ENCODE data around the gene ARHGEF25.
"Not testable (repeated sequence)": the region's sequence is repeated elsewhere in the genome, so short reads cannot be mapped to it uniquely, and the experiment has no call there.

The ARHGEF25 gene

GRCh38 chr12:57638096-57638495 is 26.9 kb downstream of the ARHGEF25 start:
- DNase-seq: no peak

DNA sequence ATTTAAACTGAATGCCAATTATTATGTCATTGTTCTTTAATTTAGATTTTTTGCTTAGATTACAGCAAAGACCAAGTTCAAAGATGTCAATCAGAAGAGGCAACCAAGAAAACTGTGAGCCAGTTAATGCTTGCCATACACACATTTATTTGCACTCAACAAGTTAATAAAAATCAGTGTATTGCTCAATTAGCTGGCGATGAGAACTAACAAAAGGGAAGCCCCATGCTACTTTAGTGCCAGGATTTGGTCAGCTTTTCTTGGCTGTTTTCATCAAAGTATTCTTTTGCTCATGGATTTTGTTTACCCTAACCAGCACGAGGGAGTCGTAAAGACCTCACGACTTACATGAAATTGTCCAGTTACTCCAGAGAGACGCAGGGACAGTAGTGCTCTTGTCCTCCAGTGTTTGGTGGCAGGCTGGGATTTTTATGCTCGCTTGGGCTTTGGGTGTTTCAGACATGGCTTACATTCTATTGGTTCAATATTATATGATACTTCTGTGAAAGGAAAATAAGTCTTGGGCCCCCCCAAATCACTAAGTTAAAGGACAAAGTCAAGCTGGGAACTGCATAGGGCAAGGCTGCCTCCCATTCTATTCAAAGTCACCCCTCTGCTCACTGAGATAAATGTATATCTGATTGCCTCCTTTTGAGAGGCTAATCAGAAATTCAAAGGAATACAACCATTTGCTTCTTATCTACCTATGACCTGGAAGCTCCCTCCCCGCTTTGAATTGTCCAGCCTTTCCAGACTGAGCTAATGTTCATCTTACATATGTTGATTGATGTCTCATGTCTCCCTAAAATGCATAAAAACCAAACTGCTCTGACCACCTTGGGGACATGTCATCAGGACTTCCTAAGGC is 29.2 kb downstream of the ARHGEF25 start:
- DNase-seq: no peak

- no peak for DNase-seq
Measured at GRCh38 chr12:57641699-57642442, 30.6 kb downstream of the ARHGEF25 start.

GRCh38 chr12:57645990-57646658 is 34.9 kb downstream of the ARHGEF25 start:
- DNase-seq: not testable (repeated sequence)

- not testable (repeated sequence) for DNase-seq
Measured at GRCh38 chr12:57646659-57647049, 35.4 kb downstream of the ARHGEF25 start.

DNA sequence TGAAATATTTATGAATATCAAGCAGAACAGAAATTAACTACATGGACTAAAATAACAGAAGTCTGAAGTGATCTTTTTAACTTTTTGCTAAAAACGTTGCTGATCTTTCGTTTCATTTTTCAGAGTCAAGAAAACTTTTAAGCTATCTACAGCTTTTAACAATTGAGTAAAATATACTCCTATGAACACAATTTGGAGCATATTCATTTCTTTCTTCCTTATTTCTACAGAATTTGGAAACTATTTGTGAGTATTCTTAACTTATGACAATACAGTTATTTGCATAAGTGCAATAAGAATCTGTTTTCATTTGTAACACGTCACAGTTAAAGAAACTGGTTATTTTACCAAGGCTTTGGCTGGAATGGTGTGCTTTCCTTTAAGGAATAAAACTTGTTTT is 42.8 kb downstream of the ARHGEF25 start:
- no peak for DNase-seq

DNA sequence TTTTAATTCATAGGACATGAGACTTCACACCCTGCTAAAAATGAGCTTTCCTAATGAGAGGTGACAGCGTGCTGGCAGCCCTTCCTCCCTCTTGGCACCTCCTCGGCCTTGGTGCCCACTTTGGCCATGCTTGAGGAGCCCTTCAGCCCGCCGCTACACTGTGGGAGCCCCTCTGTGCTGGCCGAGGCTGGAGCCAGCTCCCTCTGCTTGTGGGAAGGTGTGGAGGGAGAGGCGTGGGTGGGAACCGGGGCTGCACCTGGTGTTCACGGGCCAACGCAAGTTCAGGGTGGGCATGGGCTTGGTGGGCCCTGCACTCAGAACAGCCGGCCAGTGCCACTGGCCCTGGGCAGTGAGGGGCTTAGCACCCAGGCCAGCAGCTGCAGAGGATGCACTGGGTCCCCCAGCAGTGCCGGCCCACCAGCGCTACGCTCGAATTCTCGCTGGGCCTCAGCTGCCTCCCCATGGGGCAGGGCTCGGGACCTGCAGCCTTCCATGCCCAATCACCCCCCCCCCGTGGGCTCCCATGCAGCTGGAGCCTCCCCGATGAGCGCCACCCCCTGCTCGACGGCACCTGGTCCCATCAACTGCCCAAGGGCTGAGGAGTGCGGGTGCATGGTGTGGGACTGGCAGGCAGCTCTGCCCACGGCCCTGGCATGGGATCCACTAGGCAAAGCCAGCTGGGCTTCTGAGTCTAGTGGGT is 44.5 kb downstream of the ARHGEF25 start:
- DNase-seq: no peak

DNA sequence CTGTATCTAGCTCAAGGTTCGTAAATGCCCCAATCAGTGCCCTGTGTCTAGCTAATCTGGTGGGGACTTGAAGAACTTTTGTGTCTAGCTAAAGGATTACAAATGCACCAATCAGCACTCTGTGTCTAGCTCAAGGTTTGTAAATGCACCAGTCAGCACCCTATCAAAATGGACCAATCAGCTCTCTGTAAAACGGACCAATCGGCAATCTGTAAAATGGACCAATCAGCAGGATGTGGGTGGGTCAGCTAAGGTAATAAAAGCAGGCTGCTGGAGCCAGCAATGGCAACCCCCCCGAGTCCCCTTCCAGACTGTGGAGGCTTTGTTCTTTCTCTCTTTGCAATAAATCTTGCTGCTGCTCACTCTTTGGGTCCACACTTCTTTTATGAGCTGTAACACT is 45.2 kb downstream of the ARHGEF25 start:
- not testable (repeated sequence) for DNase-seq

DNA sequence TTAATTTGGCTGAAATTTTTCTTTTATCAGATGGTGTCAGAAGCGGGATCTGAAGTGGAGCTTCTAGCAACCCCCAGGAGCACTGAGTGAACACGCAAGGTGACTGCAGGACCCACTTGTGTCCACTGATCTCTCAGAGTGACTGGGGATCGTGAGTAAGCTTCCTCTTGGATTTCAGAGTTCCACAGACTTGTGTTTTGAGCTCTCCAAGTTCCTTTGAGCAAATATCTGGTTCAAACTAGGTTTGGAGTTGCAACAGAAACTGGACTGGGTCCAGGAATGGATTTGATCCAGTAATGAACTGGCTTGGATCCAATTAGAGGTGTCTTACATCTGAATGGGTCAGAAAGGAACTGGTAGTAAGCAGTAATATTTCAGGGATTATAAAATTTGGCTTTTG is 46.5 kb downstream of the ARHGEF25 start:
- DNase-seq: no peak

DNA sequence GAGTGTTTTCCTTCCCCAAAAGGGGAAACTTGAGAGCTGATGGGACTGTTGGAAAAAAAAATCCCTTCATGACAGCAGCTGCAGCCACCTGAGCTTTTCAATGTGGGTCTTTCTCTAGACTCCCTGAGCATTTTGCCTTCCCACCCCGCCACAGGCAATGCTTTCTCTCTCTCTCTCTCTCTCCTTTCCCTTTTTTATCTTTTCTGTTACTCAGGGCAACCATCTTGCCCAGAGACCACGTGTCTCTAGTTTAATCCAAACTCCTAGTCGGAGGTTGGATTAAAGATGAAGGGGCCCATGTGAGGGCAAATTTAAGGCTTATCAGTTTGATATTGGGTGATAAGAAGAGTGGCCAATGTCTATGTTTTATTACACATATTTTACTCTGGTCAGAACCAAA is 47.7 kb downstream of the ARHGEF25 start:
- no peak for DNase-seq

DNA sequence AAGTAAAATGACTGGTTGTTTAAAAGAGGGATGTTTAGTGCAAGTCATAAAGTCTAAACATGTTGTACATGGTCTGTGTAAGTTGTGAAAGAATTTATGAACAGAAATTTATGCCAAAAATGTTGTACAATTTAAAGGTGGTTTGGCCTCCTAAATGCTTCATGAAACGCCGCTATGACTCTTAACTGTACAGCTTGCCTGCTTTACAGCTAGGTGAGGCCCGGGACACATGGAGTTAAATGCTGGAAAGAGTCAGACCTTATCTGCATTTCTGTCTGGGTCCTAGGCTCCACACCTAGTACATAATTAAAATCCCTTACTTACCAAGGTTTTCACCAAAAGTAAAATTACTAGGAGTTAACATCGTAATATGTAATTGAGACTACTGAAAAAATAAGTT is 50.1 kb downstream of the ARHGEF25 start:
- no peak for DNase-seq

- not testable (repeated sequence) for DNase-seq
Measured at GRCh38 chr12:57665066-57665820, 54.0 kb downstream of the ARHGEF25 start.

Measured in islet precursor cell (in vitro differentiated cells).